Activated naive CD4-positive, alpha-beta T cell treated with anti-CD3 and anti-CD28 coated beads, Interleukin-2, amount 50 U/mL, for 24 hours (primary cell): ENCODE measurements around the gene RAB11A.

ENCODE experiments used
- H3K27ac Mint-ChIP-seq: one replicate; pipeline ENCODE4 v1.8.0; 2021; ENCODE audit warnings: mild to moderate bottlenecking, mixed read lengths
- H3K27me3 Mint-ChIP-seq: one replicate; pipeline ENCODE4 v1.8.0; 2021; ENCODE audit warnings: mixed read lengths
- H3K36me3 Mint-ChIP-seq: one replicate; pipeline ENCODE4 v1.8.0; 2021; ENCODE audit warnings: mixed read lengths
- H3K4me1 Mint-ChIP-seq: one replicate; pipeline ENCODE4 v1.8.0; 2021; ENCODE audit warnings: mixed read lengths
- H3K4me3 Mint-ChIP-seq: one replicate; pipeline ENCODE4 v1.8.0; 2021; ENCODE audit warnings: mild to moderate bottlenecking, mixed read lengths
- H3K9me3 Mint-ChIP-seq: one replicate; pipeline ENCODE4 v1.8.0; 2021; ENCODE audit warnings: mixed read lengths

Gene RAB11A

DNA sequence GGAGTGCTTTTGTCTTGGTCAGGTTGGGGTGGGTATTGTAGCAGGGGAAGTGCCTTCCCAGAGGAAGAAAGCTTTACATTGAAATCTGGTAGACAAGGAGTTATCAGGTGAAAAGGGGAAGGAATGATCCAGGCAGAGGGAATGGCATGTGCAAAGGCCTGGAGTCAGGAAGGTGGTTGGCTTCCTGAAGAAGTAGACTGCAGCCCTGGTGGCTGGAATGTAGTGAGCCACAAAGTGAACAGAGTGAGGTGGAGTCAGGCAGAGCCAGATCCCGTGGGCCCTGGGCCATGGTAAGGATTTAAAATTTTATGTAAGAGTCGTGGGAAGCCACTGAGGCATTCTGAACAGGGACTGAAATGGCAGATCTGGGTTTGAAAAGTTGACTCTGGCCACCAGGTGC, 58.3 kb downstream of the RAB11A start:
- Mint-ChIP-seq H3K27ac (no peak overlapping the region), H3K27me3 (no peaks in the 10 kb centered on the region), H3K4me3 (no peak overlapping the region), H3K4me1 (no peaks in the 10 kb centered on the region), H3K9me3 (no peaks in the 10 kb centered on the region), H3K36me3 (no peaks in the 10 kb centered on the region)

DNA sequence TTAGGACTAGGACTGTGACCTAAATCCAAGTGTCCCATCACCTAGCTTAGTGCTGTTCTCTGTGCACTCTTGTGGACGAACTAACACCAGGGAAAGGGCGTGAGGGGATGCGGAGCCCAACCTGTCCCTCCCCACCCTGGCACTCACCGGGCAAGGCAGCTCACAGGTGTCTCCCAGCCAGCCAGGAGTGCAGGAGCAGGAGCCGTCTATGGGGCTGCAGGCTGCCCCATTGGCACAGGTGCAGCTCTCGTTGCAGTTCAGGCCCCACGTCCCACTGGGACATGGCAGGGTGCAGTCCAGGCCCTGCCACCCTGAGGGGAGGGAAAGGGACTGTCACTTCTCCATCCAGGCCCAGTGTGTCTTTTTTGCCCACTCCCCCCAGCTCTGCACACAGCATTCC, 60.3 kb downstream of the RAB11A start:
- Mint-ChIP-seq H3K36me3 (no peaks in the 10 kb centered on the region), H3K4me3 (no peak overlapping the region), H3K4me1 (no peaks in the 10 kb centered on the region), H3K27me3 (no peaks in the 10 kb centered on the region), H3K9me3 (no peaks in the 10 kb centered on the region), H3K27ac (no peak overlapping the region)

DNA sequence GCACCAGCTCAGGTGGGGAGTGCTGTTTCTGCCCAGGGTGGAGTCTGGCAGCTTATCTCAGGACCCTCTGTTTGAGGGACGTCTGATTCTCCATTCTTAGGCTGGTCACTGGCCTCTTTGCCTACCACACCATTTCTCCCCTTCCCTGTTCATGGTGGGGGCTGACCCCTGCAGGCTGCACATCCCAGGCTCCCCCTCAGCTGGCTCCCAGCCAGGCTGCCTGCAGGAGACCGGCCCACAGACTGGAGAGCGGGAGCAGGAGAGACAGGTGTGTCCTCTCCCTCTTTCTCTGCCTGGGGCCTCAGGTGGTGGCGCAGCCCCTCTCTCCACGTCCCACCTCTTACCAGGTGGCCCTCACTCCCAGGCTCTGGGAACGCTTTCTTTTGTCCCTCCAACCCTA, 60.8 kb downstream of the RAB11A start:
- Mint-ChIP-seq H3K9me3 (no peaks in the 10 kb centered on the region), H3K4me1 (no peaks in the 10 kb centered on the region), H3K27ac (no peak overlapping the region), H3K4me3 (no peak overlapping the region), H3K36me3 (no peaks in the 10 kb centered on the region), H3K27me3 (no peaks in the 10 kb centered on the region)

DNA sequence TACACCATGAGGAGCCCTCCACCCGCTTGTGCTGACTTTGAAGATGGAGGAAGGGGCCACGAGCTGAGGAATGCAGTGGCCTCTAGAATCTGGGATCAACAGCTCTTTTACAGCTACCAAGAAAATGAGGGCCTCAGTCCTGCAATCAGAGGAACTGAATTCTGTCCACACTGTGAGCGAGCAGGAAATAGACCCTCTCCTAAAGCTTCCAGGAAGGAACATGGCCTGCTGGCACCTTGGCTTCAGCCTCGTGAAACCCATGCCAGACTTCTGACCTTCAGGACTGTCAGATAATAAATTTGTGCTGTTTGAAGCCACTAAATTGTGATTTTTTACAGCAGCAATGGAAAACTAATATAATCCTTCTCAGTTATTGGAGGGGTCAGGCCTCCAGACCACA, 61.9 kb downstream of the RAB11A start:
- Mint-ChIP-seq H3K27ac (no peak overlapping the region), H3K36me3 (no peaks in the 10 kb centered on the region), H3K27me3 (no peaks in the 10 kb centered on the region), H3K4me1 (no peaks in the 10 kb centered on the region), H3K4me3 (no peak overlapping the region), H3K9me3 (no peaks in the 10 kb centered on the region)

DNA sequence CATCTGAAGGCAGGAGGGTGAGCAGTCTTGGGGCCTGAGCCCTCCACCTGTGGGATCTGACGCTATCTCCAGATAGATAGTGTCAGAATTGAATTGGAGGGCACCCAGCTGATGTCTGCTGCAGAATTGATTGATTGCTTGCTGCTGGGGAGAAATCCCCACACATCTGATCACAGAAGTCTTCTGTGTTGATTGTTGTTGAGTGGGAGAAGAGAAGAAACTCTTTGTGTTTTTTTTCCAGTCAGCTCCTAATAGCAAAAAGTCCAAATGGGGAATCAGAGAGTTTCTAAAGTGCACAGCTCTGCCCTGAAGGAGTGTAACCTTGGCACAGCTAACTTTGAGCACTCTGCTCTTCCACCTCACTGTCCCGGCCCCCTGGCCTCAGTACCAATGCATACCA, 66.1 kb downstream of the RAB11A start:
- Mint-ChIP-seq H3K27ac (no peak overlapping the region), H3K4me1 (no peaks in the 10 kb centered on the region), H3K9me3 (no peaks in the 10 kb centered on the region), H3K27me3 (no peaks in the 10 kb centered on the region), H3K4me3 (no peak overlapping the region), H3K36me3 (no peaks in the 10 kb centered on the region)

DNA sequence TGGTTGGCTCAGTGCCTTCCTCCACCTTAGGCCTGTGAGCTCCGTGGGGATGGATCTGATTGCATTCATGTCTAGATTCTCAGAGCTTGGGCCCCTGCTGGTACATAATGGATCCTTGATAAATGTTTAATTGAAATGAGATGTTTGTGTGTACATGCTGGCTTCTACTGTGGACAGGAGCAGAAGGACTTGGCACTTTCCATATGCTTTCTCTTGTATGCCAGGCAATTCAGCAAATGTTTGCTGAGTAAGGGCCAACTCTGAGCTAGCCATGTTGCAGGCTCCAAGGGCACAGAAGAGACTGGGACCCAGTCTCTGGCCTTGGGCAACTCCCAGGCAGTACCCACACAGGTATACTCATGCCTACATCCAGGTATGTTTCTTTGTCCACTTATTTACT, 67.0 kb downstream of the RAB11A start:
- Mint-ChIP-seq H3K4me3 (no peak overlapping the region), H3K4me1 (no peaks in the 10 kb centered on the region), H3K27ac (no peak overlapping the region), H3K27me3 (no peaks in the 10 kb centered on the region), H3K36me3 (no peaks in the 10 kb centered on the region), H3K9me3 (no peaks in the 10 kb centered on the region)

DNA sequence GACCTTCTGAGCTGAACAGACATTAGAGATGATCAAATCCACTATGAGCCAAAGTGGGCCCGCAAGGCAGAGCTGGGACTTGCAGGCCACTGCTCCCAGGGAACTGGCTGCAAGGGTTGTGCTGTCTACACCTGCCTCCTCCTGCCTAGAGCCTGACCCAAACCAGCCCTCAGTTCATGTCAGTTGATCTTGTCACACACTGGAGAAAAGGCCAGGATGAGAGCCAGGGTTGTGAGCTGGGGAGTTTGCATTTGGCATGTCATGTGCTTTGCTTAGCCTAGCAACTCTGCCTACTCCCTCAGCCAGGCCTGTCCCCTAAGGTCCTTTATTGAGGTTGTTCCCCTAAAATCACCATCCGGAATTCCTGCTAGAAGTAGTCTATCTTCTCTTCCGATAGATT, 67.8 kb downstream of the RAB11A start:
- no peak overlapping the region for H3K27ac Mint-ChIP-seq
- H3K4me1 Mint-ChIP-seq, result no peaks in the 10 kb centered on the region
- H3K9me3 Mint-ChIP-seq, result no peaks in the 10 kb centered on the region
- H3K4me3 Mint-ChIP-seq, result no peak overlapping the region
- no peaks in the 10 kb centered on the region for H3K36me3 Mint-ChIP-seq
- H3K27me3 Mint-ChIP-seq, result no peaks in the 10 kb centered on the region

DNA sequence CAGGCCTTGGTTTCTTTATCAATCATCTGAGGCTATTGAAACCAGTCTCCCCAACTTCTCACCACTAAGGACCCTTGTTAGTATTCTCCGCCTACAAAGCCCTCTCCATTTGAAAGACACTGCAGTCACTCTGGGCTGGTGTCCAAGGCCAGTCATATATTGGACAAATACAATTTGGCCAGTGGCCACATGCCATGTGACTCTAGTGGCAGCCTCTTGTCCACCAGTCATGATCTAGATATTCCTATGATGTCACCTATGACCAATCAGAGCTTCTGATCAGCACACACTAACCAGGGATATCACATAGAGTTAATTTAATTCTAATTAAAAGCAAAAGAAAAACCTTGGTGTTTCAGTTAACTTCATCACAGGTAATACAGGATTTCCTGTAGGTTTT, 68.2 kb downstream of the RAB11A start:
- Mint-ChIP-seq H3K4me1 (no peaks in the 10 kb centered on the region), H3K9me3 (no peaks in the 10 kb centered on the region), H3K27me3 (no peaks in the 10 kb centered on the region), H3K4me3 (no peak overlapping the region), H3K36me3 (no peaks in the 10 kb centered on the region), H3K27ac (no peak overlapping the region)

DNA sequence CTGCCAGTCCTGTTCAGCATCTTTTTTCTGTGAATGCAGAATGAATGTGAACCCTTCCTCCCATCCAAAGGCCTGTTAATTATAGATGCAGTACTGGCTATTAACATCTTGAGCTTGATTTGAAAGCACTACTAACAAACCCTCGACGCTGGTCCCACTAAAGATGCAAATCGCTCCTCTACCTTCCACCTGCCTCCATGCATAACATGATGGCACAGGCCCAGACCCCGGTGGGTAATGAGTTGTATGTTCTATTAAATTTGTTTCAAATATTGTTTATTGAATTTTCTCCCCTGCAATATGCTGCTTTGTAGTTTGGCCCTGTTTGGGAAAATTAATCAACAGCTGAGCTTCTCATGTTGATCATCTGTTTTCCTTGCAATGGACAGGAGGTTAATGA, 69.3 kb downstream of the RAB11A start:
- no peaks in the 10 kb centered on the region for H3K9me3 Mint-ChIP-seq
- H3K27ac Mint-ChIP-seq, result no peak overlapping the region
- H3K36me3 Mint-ChIP-seq, result no peaks in the 10 kb centered on the region
- H3K27me3 Mint-ChIP-seq, result no peaks in the 10 kb centered on the region
- no peak overlapping the region for H3K4me3 Mint-ChIP-seq
- no peaks in the 10 kb centered on the region for H3K4me1 Mint-ChIP-seq

DNA sequence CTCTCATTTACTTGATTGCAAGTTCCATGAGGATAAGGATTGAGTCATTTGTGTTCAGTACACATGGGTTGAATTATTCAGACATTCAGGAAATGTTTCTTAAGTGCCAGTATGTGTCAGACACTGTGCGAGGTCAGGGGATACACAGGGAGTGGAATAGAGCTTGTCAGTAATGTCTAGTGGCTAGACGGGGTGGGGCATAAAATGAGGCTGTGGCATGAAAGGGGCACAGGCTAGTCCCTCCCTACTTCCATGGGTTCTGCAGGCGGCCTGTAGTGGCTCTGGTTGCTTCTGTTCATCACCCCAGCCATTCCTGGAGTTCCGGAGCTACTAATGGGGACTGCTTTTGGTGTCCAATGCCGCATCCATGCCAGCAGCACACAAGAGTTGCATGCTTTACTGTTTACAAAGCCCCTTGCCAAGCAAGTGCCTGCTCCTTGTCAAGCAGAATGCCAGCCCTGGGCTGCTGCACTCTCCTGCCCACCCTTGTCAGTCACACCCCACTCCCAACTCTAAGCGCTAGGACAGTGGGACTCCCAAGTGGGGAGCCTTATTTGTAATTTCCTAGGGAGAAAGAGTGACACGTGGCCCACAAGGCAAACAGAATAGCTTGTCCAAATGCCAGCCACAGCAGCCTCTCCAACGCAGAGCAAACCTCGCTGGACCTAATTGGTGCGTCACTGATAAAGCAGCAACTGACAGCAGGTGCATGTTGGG, 70.8 kb downstream of the RAB11A start:
- Mint-ChIP-seq H3K9me3 (no peaks in the 10 kb centered on the region), H3K4me3 (no peak overlapping the region), H3K36me3 (no peaks in the 10 kb centered on the region), H3K4me1 (no peaks in the 10 kb centered on the region), H3K27me3 (no peaks in the 10 kb centered on the region), H3K27ac (no peak overlapping the region)

DNA sequence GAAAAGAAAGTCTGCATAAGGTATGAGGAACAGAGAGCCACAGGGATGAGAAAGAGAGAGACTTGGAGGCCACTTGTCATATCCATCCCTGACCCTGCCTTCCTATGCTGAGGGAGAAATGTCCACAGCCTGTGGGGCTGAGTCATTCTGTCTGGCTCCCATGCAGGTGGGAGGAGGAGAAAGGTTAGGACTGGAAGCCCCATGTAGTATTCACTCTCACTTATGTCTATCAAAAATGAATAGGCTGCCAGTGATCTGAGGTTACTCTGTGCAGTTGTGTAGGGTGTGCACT, 71.3 kb downstream of the RAB11A start:
- H3K9me3 Mint-ChIP-seq, result no peaks in the 10 kb centered on the region
- no peak overlapping the region for H3K27ac Mint-ChIP-seq
- no peaks in the 10 kb centered on the region for H3K36me3 Mint-ChIP-seq
- H3K4me3 Mint-ChIP-seq, result no peak overlapping the region
- H3K4me1 Mint-ChIP-seq, result no peaks in the 10 kb centered on the region
- no peaks in the 10 kb centered on the region for H3K27me3 Mint-ChIP-seq
